MCF 10A (cell line): Measurements from ENCODE around the gene TMEM129. TPM values are rescaled to one million over a fixed set of nuclear protein-coding genes. Genes with fewer than 3 reads are reported as not detected.

ENCODE experiments used
- BruUV-seq: library from RNA; stranded (reverse); fragments of 400-500 nt; replicated peaks from 2 replicates; lab custom pipeline; 2021; lab: Mats Ljungman, UMichigan
- CTCF ChIA-PET: fragments of 300-600 bp; sonication (Branson Sonifier 250); formaldehyde crosslinking; extraction: SDS; loops from one replicate; lab custom pipeline; 2021; ENCODE audit warnings: antibody characterized with exemption, inconsistent platforms; lab: Yijun Ruan, JAX
- POLR2A ChIA-PET: fragments of 300-600, 350-650 bp; sonication (Branson Sonifier 250); formaldehyde crosslinking; extraction: SDS; loops from one replicate; lab custom pipeline; 2020; ENCODE audit warnings: antibody characterized with exemption, inconsistent platforms; lab: Yijun Ruan, JAX
- DNase-seq: peaks from one replicate; pipeline ENCODE4 v3.0.0-alpha.2; 2018; ENCODE audit not compliant: unreplicated experiment
- H3K27ac Mint-ChIP-seq: one replicate; pipeline ENCODE4 v1.8.0; 2022; ENCODE audit warnings: mild to moderate bottlenecking, low read depth, mixed read lengths; ENCODE audit not compliant: unreplicated experiment
- H3K27me3 Mint-ChIP-seq: one replicate; pipeline ENCODE4 v1.8.0; 2022; ENCODE audit warnings: mixed read lengths; ENCODE audit not compliant: insufficient read depth, unreplicated experiment
- H3K36me3 Mint-ChIP-seq: one replicate; pipeline ENCODE4 v1.8.0; 2022; ENCODE audit warnings: mild to moderate bottlenecking, moderate library complexity, mixed read lengths; ENCODE audit not compliant: insufficient read depth, unreplicated experiment
- H3K4me1 Mint-ChIP-seq: one replicate; pipeline ENCODE4 v1.8.0; 2022; ENCODE audit warnings: mixed read lengths; ENCODE audit not compliant: insufficient read depth, unreplicated experiment
- H3K4me3 Mint-ChIP-seq: one replicate; pipeline ENCODE4 v1.8.0; 2022; ENCODE audit warnings: mild to moderate bottlenecking, moderate library complexity, mixed read lengths; ENCODE audit not compliant: unreplicated experiment
- H3K9me3 Mint-ChIP-seq: one replicate; pipeline ENCODE4 v1.8.0; 2022; ENCODE audit warnings: mixed read lengths; ENCODE audit not compliant: unreplicated experiment
- CTCF ChIP-seq: fragments of 200-600 bp; IDR thresholded peaks from one replicate; pipeline ENCODE4 v1.8.0; 2022; ENCODE audit warnings: antibody characterized with exemption, mild to moderate bottlenecking; ENCODE audit not compliant: unreplicated experiment
- intact Hi-C: fragments of 100-400 bp; cut with micrococcal nuclease; formaldehyde crosslinking; loops from 2 replicates; pipeline ENCODE4 v1.14.1; 2022
- total RNA-seq: library from RNA; stranded (reverse); gene quantifications from 2 replicates; pipeline ENCODE4 v1.2.3, GENCODE V29; 2022

TMEM129 gene
- total RNA-seq, 1 experiment from 2014 or later, result 38.3 TPM

- H3K36me3 Mint-ChIP-seq, result peaks cover 41% of the 10 kb centered on the region
- no peak for DNase-seq
- no TSS peak for BruUV-seq
- CTCF ChIA-PET, result interaction anchor here (1.1 to 7.7 kb wide), 3 partner anchors 30 to 155 kb away, joined by 3 to 151 read pairs (median 3); no protein-coding TSS in a partner anchor
- H3K27me3 Mint-ChIP-seq, result no peaks in the 10 kb centered on the region
- POLR2A ChIA-PET, result no interaction called here
- intact Hi-C loops, result no loop called here
- no peak for TF ChIP-seq CTCF
- no peaks in the 10 kb centered on the region for H3K4me1 Mint-ChIP-seq
- no peak overlapping the region for H3K27ac Mint-ChIP-seq
- H3K4me3 Mint-ChIP-seq, result no peak overlapping the region
- no peaks in the 10 kb centered on the region for H3K9me3 Mint-ChIP-seq
Observed at GRCh38 chr4:1743975-1744374, 22.9 kb upstream of the TMEM129 start.

- H3K4me1 Mint-ChIP-seq, result no peaks in the 10 kb centered on the region
- TF ChIP-seq CTCF, result no peak
- DNase-seq, result no peak
- CTCF ChIA-PET, result interaction anchor here (0.6 to 7.7 kb wide), 3 partner anchors 66 to 165 kb away, joined by 3 to 151 read pairs (median 3); no protein-coding TSS in a partner anchor
- H3K9me3 Mint-ChIP-seq, result no peaks in the 10 kb centered on the region
- POLR2A ChIA-PET, result interaction anchor here (0.7 kb wide), 1 partner anchor 10 kb away, joined by 3 read pairs; no protein-coding TSS in a partner anchor
- H3K4me3 Mint-ChIP-seq, result no peak overlapping the region
- no TSS peak for BruUV-seq
- H3K27me3 Mint-ChIP-seq, result no peaks in the 10 kb centered on the region
- intact Hi-C loops, result no loop called here
- no peak overlapping the region for H3K27ac Mint-ChIP-seq
- peaks cover 45% of the 10 kb centered on the region for H3K36me3 Mint-ChIP-seq
Observed at GRCh38 chr4:1743551-1743950, 22.4 kb upstream of the TMEM129 start.

GRCh38 chr4:1741208-1741607, 20.1 kb upstream of the TMEM129 start:
- intact Hi-C loops, result no loop called here
- ChIA-PET POLR2A (interaction anchor here (0.7 to 1.5 kb wide), 2 partner anchors 14 to 48 kb away, joined by 5 read pairs; no protein-coding TSS in a partner anchor), CTCF (interaction anchor here (0.6 to 0.9 kb wide), 5 partner anchors 12 to 170 kb away, joined by 3 to 5 read pairs (median 3); no protein-coding TSS in a partner anchor)
- BruUV-seq, result no TSS peak
- no peaks in the 10 kb centered on the region for H3K4me1 Mint-ChIP-seq
- no peak overlapping the region for H3K4me3 Mint-ChIP-seq
- H3K36me3 Mint-ChIP-seq, result peaks cover 64% of the 10 kb centered on the region
- no peaks in the 10 kb centered on the region for H3K9me3 Mint-ChIP-seq
- no peak for DNase-seq
- no peak for TF ChIP-seq CTCF
- no peak overlapping the region for H3K27ac Mint-ChIP-seq
- H3K27me3 Mint-ChIP-seq, result no peaks in the 10 kb centered on the region

GRCh38 chr4:1740021-1740545, 19.0 kb upstream of the TMEM129 start:
- no peaks in the 10 kb centered on the region for H3K4me1 Mint-ChIP-seq
- ChIA-PET POLR2A (no interaction called here), CTCF (interaction anchor here (0.7 to 1.5 kb wide), 2 partner anchors 8 to 159 kb away, joined by 3 to 4 read pairs; no protein-coding TSS in a partner anchor)
- intact Hi-C loops, result no loop called here
- BruUV-seq, result no TSS peak
- no peak for TF ChIP-seq CTCF
- no peak overlapping the region for H3K27ac Mint-ChIP-seq
- no peak overlapping the region for H3K4me3 Mint-ChIP-seq
- peaks cover 59% of the 10 kb centered on the region for H3K36me3 Mint-ChIP-seq
- no peaks in the 10 kb centered on the region for H3K9me3 Mint-ChIP-seq
- DNase-seq, result no peak
- no peaks in the 10 kb centered on the region for H3K27me3 Mint-ChIP-seq
